HG03103 (cell line): ENCODE data around the gene OR5A1.

Experiments used
- ATAC-seq: cut with Tn5 transposase; IDR thresholded peaks from one replicate; pipeline ENCODE4 v1.9.1; 2021; ENCODE audit warnings: low read depth; ENCODE audit not compliant: unreplicated experiment

OR5A1 gene

DNA sequence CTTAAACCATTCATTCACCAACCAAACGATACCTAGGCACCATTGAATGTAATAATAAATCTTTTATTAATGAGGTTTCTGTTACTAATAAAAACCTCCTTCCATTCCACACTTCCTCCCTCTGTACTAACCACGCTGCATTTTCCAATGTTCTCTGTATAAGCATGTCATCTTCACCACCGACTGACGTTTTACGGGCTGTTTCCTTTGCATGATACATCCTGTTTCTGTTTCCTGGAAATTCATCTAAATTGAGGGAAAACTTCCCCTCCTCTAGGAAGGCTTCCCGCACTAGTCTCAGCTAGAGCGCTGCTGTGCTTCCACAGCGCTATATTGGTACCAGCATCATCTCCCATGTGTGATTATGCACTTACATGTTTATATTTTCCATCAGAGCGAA is 38.9 kb downstream of the OR5A1 start:
- no peak for ATAC-seq

DNA sequence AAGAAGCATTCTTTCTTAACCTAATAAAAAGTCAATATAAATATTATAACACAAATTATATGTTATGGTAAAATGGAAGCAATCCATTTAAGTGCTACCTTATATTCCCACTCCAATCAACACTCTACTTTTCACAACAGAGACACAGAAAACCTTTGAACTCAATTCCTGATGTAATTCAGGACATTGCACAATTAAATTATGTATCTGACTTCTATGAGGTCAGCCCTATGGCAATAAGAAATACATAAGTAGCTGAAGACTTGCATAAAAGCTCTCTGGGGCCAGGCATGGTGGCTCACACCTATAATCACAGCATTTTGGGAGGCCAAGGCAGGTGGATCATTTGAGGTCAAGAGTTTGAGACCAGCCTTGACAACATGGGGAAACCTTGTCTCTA is 43.6 kb downstream of the OR5A1 start:
- no peak for ATAC-seq

- no peak for ATAC-seq
Measured at GRCh38 chr11:59480359-59480758, 44.1 kb downstream of the OR5A1 start.
